HG02938 (cell line): ENCODE results near the gene TNIP2.
A peak's percentile ranks its signal among the peaks of the same experiment; 100 is the strongest.

Experiments used
- ATAC-seq: cut with Tn5 transposase; IDR thresholded peaks from one replicate; pipeline ENCODE4 v1.9.1; 2021; ENCODE audit warnings: mild to moderate bottlenecking, moderate library complexity; ENCODE audit not compliant: unreplicated experiment

The TNIP2 gene, protein sequence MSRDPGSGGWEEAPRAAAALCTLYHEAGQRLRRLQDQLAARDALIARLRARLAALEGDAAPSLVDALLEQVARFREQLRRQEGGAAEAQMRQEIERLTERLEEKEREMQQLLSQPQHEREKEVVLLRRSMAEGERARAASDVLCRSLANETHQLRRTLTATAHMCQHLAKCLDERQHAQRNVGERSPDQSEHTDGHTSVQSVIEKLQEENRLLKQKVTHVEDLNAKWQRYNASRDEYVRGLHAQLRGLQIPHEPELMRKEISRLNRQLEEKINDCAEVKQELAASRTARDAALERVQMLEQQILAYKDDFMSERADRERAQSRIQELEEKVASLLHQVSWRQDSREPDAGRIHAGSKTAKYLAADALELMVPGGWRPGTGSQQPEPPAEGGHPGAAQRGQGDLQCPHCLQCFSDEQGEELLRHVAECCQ

DNA sequence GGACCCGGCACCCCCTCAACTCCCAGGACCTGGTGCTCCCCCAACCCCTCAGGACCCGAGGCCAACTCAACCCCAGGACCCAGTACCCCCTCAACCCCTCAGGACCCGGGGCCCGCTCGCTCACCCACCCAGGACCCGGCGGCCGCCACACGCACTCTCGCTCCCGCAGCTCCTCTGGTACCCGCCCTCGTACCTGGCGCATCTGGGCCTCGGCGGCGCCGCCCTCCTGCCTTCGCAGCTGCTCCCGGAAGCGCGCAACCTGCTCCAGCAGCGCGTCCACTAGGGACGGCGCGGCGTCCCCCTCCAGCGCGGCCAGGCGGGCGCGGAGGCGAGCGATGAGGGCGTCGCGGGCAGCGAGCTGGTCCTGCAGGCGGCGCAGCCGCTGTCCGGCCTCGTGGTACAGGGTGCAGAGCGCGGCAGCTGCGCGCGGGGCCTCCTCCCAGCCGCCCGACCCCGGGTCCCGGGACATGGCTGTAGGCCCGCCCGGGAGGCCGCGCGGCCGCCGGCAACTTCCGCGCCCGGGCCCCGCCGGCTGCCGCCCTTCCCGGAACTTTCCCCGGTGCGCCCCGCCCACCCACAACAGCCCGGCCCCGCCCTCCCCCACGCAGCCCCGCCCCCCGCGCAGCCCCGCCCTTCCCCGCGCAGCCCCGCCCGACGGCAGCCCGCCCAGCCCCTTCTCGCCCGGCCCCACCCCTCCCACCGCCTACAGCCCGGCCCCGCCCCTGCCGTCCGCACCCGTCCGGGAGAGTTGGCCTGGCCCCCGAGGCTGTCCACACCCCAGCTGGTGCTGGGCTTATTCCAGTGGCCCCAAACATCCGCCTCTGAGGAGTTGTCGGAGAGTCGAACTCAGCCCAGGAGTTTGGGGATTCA lies at the start of gene TNIP2:
TNIP2 (minus strand) TSS at position 516 of the 870 bp plus-strand sequence; CDS start at position 469, 47 bp downstream.
- ATAC-seq: peak; percentile 53

DNA sequence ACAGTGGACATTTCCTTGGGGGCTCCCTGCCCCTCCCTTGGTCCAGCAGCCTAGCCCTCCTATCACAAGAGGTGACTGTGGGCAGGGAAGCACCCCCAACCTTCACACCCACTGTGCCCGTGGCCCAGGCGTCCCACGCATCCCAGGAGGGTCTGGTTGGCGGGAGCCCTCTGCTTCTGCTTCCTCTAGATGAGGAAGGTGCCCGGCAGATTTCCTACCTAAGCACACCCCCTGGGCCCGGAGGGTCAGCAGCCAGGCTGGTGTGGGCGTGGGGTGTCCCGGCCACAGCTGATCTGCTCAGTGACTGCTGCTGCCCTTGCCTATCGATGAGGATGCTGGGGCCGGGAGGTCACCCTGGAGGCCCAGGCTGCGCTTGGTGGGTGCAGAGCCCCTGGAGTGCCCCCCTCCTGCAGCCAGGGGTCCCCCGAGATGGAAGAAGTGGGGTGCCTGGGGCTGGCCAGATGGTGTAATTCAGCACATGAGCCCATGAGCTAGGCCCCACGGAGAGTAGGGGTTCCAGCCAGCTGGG lies 48.9 kb upstream of the TNIP2 start:
- ATAC-seq: no peak

DNA sequence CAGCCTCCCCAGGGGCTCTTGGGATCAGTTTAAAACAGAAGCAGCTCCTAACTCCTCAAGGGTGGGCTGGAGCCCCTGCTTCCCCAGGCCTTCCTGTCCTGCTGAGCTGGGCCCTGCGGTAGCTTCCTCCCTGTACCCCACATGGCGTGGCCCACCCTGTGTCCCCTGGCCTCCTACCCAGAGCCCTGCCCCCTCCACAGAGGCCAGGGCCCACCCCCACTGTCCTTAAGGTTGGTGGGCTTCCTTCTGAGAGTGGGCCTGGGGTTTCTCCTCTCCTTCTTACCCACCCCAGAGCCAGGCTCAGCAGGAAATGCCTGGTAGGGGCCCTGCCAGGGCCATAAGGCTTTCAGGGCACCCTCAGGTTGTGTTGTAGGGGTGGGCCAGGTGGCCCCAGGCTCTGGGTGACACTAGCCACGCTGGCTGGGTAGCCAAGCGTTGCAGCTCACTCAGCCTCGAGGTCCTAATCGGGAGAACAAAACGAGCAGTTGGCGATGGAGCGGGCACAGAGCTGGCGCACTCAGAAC lies 48.4 kb upstream of the TNIP2 start:
- no peak for ATAC-seq

DNA sequence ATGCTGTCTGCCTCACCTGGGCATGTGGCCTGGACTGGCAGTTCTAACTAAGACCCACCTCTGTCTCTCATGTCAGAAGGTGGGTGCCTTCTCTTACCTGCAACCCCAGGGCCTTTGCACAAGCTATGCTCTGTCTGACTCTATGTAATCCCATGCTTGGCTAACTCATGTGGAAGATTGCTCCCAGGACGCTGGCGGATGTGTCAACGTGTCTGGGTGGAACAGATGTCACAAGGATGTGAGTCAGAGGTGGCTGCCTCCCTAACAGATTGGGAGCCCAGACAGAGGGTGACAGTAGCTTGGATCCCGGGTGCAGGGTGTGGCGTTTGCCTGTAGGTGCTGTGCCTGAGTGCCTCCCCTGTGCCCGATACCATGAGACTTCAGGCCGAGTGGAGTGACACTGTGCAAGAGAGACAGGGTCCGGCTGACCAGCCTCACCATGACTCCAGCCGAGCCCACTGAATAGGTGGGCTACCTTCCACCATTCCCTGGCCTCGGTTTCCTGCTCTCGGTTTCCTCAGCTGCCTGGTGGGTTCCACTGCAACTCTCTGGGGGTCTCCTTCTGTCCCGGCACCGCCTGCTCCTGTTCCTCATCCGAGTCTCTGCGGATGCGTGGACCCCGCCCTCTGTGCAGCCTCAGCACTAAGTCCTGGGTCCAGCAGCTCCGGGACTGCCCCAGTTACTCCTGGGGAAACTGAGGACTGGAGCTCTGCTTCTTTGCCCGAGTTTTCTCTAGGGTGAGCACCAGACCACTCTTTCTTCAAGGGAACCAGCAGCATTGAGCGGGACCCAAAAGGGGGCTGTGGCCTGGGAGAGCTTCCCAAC lies 47.7 kb upstream of the TNIP2 start:
- no peak for ATAC-seq

DNA sequence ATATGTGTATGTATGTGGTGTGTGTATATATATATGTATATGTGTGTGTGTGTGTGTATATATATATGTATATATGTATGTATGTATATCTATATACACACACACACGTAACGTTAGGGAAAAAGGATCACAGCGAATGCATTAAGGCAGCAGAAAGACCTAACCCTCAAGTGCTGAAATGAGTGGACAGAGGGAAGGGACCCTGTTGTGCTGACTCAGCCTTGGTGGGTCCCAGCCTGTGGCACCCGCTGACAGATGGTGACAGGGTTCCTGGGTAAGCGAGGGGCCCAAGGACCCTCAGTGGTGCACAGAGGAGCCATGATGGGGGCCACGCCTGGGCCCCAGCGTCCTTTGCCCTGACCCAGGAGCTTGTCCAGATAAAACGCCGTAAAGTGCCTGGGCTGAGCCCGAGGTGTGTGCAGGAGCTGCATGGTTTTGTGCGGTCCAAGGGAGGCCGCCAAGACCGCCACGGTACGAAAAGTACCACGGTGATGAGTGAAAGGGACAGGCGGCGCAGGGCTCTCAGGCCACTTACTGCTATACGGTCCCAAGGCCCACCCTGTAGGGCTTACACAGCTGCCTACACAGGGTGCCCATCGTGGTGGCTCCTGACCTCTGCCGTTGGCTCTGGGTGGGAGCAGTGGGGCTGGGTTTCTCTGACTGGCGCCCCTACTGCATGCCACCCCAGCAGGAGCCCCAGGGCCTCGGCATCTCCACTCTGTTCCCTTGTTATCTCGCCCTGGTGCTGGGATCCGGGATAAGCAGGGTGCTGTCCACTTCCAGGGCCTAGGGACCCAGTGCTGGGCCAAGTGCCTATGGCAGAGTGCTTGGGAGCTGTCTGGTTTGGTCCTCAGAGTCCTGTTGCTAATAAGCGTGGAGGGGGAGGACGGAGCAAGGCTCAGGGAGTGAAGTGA lies 46.7 kb upstream of the TNIP2 start:
- ATAC-seq: no peak

DNA sequence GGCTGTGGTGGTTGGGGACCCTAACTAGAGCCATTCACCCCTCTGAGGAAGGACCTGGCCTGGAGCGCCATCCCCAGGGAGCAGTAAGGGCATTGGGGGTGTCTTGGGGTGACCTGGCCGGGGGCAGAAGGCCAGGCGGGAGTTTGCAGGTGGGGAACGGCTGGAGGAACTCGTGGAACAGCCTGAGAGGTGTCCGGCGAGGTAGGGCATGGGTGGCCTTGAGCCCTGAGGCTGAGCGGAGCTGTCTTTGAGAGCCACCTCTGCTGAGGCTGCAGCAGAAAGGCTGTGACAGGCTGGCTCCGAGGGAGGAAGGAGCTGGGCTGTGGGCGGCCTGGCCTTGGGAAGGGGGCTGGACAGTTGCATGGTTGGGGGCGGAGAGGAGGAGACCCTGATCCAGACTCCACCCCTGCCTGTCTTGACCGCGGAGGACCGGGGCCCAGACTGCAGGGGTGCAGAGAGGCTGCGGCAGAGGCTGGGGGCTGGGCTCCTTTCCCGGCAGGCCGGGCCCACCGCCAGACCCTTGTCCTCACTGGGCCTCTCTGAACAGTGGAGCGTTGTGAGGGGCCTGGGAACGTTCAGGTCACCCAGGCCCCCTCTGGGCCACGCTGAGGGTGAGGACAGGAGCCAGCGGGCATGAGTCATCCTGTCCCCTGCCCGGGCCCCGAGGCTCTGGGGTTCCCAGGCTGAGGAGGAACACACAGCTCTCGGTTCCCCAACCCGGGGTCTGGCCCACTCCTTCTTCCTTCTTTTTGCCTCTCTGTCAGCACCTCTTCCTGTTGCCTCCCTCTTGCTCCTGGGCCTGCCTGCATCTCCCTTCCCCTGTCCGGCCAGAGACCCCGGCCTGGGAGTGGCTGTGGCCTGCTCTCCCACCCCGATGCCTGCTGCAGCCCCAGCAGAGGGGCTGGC lies 44.8 kb upstream of the TNIP2 start:
- no peak for ATAC-seq

DNA sequence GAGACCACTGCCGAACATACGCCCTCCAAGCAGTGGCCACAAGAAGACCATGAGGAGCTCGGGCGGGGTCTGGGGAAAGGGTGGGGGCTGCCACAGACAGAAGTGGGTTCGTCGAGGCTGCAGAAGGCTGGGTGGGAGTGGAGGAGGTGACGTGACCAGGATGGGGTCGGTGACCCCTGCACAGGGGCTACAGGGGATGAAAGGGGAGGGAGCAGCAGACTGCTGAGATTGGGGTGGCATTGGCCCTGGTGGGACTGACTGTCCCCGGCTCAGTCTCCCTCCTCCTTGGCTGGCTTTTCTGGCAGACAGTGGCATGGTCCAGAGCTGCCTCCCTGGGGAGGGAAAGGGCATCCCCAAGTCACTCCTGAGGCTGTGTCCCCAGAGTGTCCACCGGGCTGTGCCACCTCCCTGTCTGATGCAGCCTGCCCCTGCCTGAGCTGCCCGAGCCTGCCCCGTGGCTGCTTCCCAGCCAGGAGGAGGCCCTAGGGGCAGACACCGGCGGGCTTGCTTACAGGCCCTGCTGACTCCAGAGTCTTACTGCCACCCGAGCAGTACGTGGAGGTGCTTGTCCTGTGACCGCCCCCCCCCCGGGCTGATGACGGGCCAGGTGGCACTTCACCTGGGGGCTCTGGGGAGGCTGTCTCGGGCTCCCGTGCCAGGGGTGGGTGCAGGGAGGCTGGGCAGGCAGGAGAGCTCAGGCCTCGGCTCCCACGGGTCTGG lies 44.0 kb upstream of the TNIP2 start:
- no peak for ATAC-seq

DNA sequence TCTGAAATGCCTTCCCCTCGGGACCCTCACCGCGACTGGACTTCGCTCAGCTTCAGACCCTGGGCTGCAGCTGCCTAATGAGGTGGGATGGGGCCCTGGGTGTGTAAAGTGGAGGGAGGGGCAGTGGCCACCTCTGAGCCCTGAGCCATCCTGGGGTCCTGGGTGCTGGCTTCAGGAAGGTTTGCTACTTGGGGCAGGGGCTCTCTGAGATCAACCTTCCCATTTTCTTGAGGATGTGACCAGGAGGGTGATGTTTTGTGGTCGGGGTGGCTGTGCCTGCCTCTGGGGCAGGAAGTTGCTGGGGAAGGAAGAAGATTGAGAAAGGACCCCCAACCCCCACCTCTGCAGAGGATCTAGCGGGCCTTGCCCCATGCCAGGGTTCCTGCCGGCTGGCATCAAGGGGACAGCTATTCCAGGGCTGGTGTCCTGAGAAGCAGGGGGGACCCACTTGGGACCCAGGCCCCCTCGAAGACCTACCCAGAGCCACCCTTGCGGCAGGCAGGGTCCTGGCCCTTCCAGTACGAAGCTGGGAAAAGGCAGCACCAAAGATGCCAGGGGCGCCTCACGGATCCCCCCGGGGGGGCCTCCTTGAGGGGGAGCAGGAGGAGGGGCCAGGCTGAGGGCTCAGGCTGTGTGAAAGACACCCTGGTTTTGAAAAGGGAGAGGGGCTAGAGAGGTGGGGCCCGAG lies 43.2 kb upstream of the TNIP2 start:
- no peak for ATAC-seq

DNA sequence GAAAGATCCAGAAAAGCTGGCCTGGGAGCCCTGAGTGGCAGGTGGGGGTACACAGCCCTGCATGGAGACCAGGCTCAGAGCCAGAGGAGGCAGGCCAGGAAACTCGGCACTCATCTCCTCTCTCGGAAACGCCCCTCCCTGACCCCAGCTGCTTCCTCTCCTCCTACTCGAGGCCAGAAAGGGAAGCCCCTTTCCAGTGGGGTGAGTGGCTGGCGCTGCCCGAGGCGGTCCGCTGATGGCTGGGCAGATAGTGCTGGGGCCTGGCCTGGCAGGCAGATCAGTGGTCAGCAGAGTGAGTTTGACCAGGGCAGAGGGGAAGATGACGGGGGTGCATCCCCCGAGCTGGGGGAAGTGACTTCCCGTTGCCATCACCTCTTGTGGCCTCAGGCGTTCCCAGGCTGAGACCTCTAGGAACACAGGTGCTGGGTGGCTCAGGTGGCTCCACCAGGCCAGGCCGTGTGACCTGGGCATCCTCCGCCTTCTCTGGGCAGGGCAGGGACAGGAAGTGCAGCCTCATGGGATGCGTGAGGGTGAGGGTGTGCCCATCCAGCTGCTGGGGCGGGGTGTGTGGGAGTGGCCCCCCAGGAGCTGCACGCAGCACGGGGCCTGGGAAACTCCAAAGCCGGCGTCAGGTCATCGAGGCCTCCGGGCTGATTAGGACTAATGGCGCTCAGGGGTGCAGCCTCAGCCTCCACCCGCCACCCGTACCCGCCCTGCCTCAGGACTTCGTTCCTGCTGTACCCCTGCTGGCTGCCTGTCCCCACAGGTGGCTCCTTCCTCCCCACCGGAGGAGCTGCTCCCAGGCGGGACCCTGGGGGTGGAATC lies 42.5 kb upstream of the TNIP2 start:
- ATAC-seq: peak; percentile 56

DNA sequence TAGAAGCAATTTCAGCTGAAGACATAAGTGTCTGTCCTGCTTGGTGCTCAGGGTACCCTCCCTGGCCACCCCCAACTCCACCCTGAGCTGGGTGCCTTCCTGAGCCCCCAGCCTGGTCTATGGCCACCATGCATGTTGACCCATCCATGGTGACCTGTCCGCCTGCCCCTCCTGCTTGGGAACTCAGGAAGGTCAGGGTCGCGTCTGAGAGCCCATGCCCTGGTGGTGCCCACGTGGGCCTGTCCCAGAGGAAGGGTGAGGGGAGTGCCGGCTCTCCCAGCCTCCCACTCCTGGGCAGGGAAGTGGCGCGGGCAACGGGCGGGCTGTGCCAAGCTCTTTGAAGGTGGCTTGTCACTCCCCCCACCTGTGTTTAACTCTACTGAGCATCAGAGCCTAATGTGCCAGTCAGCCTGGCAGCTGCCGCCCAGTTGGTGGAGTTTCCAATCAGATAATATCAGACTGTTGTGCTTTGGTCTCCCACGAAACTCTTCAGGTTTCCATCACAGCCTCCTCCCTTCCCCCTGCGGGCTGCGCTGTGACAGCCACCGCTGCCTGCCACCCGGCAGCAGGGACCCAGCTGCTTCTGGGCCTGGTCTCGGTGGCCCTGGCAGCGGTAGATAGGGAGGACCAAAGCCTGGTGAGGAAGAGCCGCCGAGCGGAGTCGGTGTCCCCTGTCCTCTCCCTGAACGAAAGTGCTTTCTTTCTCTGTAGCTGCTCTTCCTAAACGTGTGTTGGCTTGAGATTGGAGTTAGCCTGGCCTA lies 41.6 kb upstream of the TNIP2 start:
- ATAC-seq: no peak

DNA sequence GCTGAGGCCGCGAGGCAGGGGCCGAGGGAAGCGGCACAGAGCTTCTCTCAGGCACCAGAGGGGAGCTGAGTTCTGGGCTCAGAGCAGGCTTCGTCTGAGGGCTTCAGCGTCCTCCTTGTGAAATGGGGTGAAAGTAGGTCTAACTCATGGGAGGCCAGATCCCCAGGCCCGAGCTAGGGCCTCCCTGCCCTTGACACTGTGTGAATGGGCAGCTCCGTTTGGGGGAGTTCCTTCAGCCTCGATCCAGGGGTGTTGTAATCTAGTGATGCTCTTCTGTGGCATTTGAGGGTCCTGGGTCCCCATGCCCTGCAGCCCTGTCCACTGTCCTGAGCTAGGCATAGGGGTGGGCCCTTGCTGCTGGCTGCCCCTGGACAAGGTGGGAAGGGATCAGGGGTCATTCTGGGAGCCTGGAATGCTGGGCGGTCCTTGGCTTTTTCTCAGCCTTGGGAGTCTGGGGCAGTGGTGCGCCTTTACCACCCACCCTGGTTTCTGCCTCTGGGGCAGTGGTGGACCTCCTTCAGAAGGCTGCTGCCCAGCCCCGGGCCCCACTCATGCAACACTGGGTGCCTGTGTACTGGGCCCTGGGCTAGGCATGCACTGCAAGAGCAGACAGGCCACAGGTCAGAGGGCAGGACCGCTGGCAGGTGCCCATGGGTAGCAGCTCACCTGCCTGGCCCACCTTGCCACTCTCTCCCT lies 40.9 kb upstream of the TNIP2 start:
- no peak for ATAC-seq

DNA sequence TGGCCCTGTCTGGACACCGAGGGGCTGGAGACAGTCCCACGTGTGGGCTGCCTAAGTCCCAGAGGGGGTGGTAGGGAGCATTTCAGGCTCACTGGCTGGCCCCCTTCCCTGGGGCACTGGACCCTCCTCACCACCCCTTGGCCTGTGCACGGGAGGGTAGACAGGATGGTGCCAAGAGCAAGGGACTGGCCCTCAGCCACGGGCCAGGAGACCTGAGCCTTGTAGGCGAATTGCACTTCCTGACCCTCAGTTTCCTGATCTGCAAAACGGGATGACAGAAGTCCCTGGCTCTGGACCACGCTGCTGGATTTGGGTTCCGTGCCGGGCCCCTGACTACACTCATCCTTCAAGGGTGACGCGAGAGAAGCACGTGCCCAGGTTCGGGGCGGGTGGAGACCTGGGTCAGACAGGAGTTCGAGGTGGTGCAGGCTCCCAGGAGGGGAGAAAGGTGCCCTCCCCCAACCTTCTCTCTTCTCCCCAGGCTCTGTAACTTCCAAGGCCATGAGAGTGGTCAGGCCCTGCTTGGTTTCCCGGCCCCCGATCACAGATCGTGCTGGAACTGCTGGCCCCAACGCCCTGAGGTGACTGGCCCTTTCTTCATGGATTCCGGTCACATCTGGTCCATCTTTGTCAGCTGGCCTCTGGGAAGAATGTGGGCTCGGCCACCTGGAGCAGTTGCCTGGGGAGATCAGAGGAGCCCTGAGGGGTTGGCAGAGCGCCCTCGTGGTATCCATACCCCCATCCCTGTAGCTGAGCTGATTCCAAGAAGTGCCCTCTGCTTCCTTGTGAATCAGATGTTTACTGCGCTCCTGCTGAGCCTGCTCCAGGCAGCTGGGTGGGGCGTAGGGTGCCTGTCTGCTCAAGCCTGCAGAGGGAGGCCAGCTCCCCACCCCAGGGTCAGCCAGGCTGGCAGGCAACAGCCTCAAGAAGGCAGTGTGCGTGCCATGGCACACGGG lies 40.0 kb upstream of the TNIP2 start:
- no peak for ATAC-seq

DNA sequence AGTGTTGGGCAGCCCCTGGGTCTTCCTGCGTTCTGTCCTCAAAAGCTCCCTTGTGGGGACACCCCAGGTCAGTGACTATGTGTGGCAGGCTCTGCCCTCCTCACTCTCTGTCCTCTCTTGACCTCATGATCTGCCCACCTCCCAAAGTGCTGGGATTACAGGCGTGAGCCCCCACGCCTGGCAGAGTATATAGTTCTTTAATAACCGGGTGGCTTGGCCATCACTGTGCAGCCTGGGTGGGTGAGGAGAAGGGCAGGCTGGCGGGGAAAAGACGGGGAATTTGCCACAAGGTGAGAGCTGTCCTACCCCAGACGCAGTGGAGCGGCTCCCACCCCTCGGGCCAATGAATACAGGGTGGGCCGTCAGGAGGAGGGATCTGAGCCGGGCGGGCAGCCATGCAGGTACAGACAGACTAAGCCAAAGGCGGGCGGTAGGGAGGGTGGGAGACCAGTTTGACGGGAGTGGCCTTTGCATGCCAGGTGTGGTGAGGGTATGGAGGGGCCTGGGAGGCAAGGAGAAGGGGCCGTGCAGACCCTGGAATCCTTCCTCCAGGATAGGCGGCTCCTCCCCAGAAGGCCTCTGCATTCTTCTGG lies 39.3 kb upstream of the TNIP2 start:
- ATAC-seq: no peak
